K562 (cell line): ENCODE data around the gene ABCB6.

Experiments
- ATF3 ChIP-seq, 2 experiments: fragments of 450-650 bp in 1 of 2; sonication (generic) in 1 of 2; formaldehyde crosslinking in 1 of 2; IDR thresholded peaks in 1 of 2; conservative IDR thresholded peaks in 1 of 2; 2 replicates each; pipeline versions ENCODE4 v1.6.1 to v1.8.1; 2016 to 2023; ENCODE audit warnings: mild to moderate bottlenecking in 2 of 2, moderate library complexity in 2 of 2, inconsistent platforms in 1 of 2, missing genetic modification reagents in 1 of 2
- CC2D1A ChIP-seq: fragments of 450-650 bp; IDR thresholded peaks from 2 replicates; pipeline ENCODE4 v1.6.1; 2017; ENCODE audit warnings: mild to moderate bottlenecking
- ELK1 ChIP-seq: sonication (generic); formaldehyde crosslinking; IDR thresholded peaks from 2 replicates; pipeline ENCODE4 v1.8.1; 2022; ENCODE audit warnings: missing genetic modification reagents
- FOXP1 ChIP-seq: sonication (generic); formaldehyde crosslinking; IDR thresholded peaks from 2 replicates; pipeline ENCODE4 v1.8.0; 2022; ENCODE audit warnings: mild to moderate bottlenecking, missing genetic modification reagents
- HMBOX1 ChIP-seq: sonication (generic); IDR thresholded peaks from 2 replicates; pipeline ENCODE4 v1.6.1; 2016
- MCM3 ChIP-seq: fragments of 450-650 bp; IDR thresholded peaks from 2 replicates; pipeline ENCODE4 v1.6.1; 2016
- POLR2AphosphoS5 ChIP-seq: IDR thresholded peaks from 2 replicates; pipeline ENCODE4 v1.6.1; 2011; ENCODE audit warnings: mild to moderate bottlenecking, low read depth, low read length, moderate library complexity; ENCODE audit not compliant: control insufficient read depth, insufficient read depth
- SIX5 ChIP-seq, 2 experiments: IDR thresholded peaks; 2 replicates each; pipeline ENCODE4 v1.6.1; 2011; ENCODE audit warnings: low read length in 2 of 2, borderline replicate concordance in 1 of 2, low read depth in 1 of 2, mild to moderate bottlenecking in 1 of 2, moderate library complexity in 1 of 2; ENCODE audit not compliant: insufficient read depth in 1 of 2
- ZHX1 ChIP-seq: fragments of 150-350 bp; conservative IDR thresholded peaks from 2 replicates; pipeline ENCODE4 v1.6.1; 2014; ENCODE audit warnings: low read length
- ZKSCAN8 ChIP-seq: fragments of 200-800 bp; sonication (Bioruptor generic); IDR thresholded peaks from 2 replicates; pipeline ENCODE4 v1.6.1; 2016; ENCODE audit warnings: missing genetic modification characterization, missing compliant biosample characterization

GRCh38 chr2:219220652-219221402, 2.1 kb upstream of the ABCB6 start:
- no peak for TF ChIP-seq ZHX1
- no peak for TF ChIP-seq SIX5 (IDR thresholded peaks at IDR 0.05; ENCODE audit: borderline replicate concordance in 1 of 2, insufficient read depth in 1 of 2, low read depth in 1 of 2, low read length in 2 of 2)
- no peak for TF ChIP-seq CC2D1A
- no peak for TF ChIP-seq FOXP1 (CRISPR knock-in tag)
- no peak for TF ChIP-seq ATF3 (IDR thresholded peaks at IDR 0.05)
- no peak for TF ChIP-seq ATF3 (CRISPR knock-in tag; conservative IDR thresholded peaks at IDR 0.05)
- TF ChIP-seq MCM3, result no peak
- no peak for TF ChIP-seq ZKSCAN8
- no peak for TF ChIP-seq POLR2AphosphoS5
- TF ChIP-seq HMBOX1, result no peak
- no peak for TF ChIP-seq ELK1 (CRISPR knock-in tag)
